ENCODE results near the gene NUP214.
"Not testable (repeated sequence)": the region's sequence is repeated elsewhere in the genome, so short reads cannot be mapped to it uniquely, and the experiment has no call there.

- TF ChIP-seq CTCF (IDR thresholded peaks at IDR 0.05; ENCODE audit: low read depth, low read length); EZH2phosphoT487 (IDR thresholded peaks at IDR 0.05; ENCODE audit: low read depth): not testable (repeated sequence)
Measured at GRCh38 chr9:131191032-131191431, 65.6 kb downstream of the NUP214 start.
